ENCODE data around the gene MYO15B.

Gene MYO15B

DNA sequence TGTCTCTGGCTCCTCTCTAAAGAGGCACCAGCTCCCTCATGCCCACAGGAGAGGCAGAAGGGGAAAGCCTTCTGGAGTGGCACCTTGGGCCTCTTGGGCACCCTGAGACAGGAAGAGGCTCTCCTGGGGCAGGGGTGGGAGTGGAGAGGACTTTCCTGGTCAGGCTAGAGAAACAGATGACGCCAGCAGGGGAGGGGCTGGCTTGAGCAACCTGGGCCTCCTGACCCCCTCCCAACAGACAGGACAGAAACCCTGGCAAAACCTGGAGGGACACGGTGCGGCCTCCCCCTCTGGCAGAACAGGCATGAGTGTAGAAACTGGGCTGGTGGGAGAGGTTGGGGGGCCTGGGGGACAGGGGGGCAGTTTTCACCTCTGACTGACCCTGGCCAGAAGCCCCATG, 51.7 kb downstream of the MYO15B start:
- DNase-seq (ENCODE audit: low read depth), result no peak

DNA sequence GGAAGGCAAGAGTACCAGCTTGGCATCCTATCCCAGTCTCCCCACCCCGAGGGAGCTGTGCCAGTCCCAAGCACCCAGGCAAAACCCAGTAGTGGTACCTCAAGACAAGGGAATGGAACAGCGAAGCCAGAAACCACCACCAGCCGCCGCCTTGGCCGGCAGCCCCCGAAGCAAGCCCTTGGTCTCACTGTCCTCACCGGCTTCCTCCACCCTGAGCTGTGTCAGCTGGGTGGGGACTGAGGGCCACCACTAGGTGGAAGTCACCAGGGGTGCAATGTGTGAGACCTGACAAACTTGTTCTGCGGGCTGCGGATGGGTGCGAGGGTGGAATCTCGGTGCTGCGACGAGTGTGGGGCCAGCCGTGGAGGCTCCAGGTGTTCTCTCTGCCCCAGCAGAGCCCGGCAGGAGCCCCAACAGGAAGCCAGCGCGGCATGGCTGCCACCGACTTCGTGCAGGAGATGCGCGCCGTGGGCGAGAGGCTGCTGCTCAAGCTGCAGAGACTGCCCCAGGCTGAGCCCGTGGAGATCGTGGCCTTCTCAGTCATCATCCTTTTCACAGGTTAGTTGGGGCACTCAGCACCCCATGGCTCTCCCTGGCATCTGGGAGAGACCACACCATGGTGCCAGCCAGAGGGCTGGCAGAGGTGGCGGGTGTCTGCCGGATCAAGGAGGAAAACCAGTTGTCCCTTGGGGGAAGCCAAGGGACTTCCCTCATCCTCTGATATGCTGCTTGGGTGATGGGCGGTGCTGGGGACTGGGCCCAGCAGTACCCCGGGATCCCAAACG, 52.4 kb downstream of the MYO15B start:
- no peak for DNase-seq (ENCODE audit: low read depth)

DNA sequence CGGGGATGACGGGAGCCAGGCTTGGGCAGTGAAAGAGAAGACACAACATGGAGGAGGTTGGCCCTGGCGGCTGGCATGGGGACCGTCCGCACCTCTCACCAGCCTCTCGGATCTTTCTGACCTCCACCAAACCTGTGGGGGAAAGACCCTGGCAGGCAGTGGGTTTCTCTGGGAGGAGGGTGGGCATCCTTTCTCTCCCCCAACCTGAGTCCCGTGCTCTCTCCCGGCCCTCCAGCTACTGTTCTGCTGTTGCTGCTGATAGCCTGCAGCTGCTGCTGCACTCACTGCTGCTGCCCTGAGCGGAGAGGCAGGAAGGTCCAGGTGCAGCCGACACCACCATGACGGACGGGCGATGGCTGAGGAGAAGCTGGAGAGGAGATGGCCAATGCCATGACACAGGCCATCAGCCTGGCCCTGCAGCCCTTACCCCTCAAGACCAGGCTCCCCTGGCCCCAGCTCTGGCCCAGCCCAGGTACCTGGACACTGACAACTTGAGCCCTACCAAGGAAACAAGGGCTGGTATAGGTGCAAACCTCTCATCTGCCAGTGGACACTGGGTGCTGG, 53.0 kb downstream of the MYO15B start:
- no peak for DNase-seq (ENCODE audit: low read depth)

DNA sequence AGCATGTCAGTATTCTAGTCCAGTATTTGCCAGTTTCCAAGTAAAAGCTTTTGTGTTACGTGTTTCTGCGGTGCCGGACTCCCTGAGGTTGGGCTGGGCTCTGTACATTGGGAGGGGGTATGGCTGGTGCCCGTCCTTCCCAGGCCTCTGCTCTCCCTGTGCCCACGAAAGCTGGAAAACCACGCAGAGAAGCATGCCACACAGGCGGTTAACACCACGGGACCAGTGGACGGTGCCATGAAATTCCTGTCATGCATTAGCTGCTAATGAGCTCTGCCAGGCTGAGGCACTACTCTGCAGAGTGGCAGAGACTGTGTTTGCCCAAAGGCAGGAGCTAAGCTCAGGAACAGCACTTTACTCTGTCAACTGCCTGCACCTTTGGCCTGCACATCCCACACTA, 53.7 kb downstream of the MYO15B start:
- no peak for DNase-seq (ENCODE audit: low read depth)

DNA sequence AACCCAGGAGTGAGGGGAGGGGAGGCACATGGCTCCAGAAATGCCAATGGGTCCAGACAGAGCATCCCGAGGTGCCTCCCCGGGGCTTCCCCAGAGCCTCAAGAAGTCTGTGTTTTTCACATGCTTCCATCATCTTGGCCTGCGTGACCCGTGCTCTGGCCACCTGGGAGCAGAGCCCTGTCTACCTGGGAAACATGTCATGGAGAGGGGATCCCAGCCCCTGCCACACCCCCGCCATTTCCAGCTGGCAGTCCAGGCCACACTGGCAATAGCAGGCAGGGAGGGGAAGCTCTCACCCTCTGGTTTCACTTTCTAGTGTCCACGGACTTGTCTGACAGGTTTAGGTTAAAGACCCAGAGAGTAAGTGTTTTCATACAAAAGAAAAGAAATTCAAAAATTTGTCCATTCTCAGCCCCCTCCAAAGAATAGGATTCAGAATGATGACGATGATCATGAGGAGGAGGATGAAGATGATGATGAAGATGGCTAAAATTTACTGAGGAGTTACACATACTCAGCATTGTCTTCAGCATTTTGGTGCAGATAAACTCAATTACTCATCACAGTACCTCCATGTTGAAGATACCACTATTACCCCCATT, 54.7 kb downstream of the MYO15B start:
- DNase-seq (ENCODE audit: low read depth), result no peak

DNA sequence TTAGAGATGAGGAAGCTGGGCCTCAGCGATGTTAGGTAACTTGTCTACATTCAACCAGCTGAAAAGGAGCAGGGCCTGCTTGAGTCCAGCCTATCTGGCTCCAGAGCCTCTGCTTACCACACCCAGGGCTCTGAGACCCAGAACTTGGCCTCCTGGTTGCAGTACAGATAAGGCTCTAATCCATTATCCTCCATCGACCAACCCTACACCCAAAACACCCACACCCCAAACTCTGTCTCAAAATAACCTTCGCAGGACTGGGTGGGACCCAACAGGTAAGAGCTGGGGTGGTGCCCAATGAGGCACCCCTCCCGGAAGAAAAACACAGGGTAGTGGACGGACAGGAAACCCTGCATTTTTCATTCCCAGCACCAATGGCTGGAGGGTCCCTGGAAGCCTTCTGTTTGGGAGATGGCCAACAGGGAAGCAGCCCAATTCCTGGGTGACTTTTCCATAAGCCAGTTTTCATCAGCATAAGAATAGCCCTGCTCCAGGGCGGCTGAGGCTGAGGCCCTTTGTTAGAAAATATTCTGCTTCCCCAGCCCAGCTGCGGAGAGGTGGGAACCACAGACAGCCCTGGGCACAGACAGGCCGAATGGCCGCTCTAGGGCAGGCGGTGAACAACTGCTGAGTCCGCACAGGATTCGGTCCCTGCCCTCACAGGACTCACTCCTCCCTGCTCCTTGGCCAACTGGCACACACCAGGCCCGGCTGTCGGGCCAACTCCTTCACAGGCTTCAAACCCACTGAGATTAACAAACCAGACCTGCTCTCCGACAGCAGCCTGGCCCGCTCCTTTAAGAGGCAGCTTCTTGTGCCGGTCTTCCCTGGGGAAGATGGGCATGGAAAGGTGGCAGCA, 55.4 kb downstream of the MYO15B start:
- no peak for DNase-seq (ENCODE audit: low read depth)

DNA sequence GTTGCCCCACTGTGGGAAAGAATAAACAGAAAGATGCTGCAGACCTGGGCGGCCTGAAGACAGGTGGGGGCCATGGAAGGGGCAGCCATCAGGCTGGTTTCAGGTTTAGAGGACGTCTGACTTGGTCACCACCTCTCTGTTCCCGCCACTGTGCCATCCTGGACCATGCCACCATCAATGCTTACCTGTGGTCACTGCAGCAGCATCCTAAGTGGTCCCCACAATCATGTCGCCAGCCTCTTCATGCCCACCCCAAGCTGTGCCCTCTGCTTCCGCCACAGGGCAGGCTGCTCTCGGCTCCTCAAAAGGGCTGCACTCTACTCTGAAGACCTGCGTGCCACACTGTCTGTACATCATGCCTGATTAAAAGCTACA, 56.0 kb downstream of the MYO15B start:
- no peak for DNase-seq (ENCODE audit: low read depth)

DNA sequence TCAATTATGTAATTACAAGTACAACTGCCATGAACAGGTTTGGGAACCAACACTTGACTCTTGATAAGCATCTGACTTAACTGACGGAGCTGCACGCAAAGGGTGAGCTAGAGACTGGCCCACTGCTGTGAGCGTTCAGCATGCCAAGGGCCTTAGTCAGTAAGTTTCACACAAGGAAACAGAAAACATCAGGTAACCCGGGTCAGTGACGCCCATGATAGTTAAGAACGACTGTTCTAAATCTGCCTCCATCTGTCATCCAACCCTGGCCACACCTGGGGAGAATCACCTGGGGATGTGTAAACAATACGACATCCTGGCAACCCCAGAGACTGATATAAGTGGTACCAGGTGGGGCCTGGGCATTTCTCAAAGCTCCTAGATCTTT, 57.9 kb downstream of the MYO15B start:
- DNase-seq (ENCODE audit: low read depth), result no peak

DNA sequence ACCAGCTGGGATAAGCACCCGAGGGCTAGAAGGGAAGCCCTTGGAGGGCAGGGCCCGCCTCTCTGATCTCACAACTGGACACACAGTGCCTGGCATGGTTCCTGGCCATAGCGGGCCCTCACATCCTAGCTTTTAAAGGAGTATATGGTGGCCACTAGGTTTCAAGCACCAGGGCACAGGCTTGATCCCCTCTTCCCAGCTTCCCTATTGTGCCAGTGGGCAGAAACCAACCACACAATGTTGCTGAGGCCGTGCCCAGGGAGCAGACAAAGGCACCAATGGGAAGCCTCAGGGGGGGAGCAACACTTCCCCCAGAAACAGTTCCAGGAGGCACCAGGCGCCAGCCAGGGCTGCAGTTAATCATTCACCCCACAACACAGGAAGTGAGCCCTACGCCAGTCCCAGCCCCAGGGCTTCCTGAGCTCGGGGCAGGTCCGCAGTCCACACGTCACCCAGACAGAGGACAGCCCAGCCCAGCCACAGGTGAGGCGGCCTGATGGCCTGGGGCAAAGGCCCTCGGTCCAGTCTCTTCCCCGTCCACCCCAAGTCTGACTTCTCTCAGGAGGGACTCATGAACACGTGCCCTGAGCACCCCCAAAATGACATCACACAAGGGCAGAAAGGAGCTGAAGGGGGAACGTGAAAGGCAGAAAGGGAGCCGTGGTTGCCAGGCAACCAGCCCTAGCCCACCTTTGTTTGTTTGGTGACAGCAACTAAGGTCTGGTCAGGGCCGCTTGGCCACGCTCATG, 58.5 kb downstream of the MYO15B start:
- DNase-seq (ENCODE audit: low read depth), result no peak

DNA sequence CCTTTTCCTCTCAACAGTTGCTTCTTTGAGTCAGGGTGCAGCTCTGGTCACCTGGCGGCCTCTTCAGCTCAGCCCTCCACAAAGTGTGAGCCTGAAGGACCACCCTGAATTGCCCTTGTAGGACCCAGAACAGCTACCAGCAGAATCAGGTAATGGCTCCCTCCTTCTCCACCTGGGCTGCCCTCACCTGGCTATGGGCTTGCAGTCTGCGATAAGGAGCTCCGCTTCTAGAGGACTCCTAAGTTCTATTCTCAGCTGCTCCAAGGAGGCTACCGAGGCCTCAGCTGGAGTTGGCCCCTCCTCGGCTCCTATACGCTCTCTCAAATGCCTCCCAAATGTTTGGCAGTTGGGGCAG, 59.0 kb downstream of the MYO15B start:
- DNase-seq (ENCODE audit: low read depth), result no peak

DNA sequence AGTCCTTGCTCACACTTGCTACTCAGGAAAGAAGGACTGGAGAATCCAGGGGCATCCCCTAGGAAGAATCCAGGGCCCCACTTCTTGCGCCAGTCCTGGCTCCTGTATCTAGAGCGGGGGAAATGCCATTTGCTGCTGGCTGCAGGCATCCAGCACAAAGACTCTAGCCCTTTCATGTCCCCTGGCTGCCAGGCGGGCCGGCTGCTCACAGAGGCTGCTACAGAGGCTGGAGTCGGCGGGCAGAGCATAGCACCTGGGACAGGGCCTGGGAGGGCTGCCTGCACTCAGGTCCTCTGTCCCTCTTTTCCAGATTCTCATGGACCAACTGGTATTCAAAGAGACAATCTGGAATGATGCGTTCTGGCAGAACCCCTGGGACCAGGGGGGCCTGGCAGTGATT, 59.5 kb downstream of the MYO15B start:
- DNase-seq (ENCODE audit: low read depth), result no peak

DNA sequence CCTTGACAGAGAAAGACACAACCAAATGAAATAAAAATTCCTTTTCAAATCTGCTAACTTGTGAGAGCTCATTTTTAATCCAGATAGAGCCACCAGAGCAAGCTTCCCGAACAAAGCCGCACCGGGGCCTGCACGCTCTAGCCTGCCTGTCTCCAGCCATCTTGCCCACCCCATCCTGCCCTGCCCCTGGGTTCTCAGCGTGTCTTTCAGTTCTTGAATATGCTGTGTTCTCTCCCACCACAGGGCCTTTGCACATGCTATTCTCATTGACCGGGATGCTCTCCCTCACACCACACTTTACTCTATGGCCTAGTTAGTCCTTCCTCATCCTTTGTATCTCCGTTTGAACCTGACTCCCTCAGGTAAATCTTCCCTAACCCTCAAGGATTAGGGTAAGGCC, 60.3 kb downstream of the MYO15B start:
- DNase-seq (ENCODE audit: low read depth), result no peak

DNA sequence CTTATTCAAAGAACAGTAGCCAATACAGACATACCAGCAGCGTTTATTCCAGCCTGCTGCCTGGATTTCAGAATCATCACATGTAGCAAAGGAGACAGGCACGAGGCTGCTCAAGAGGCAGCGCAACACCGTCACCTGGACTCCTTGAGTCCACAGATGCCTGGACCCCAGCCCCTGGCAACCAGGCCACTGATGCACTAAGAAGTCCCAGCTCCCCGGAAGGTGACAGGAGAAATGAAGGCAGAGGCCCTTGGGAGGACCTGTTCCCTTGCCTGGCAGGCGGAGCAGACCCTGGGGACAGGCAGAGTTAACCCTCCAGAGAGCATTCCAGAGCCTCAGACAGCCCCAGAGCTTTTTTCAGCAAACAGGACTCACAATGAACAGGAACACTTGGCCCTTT, 62.1 kb downstream of the MYO15B start:
- no peak for DNase-seq (ENCODE audit: low read depth)

DNA sequence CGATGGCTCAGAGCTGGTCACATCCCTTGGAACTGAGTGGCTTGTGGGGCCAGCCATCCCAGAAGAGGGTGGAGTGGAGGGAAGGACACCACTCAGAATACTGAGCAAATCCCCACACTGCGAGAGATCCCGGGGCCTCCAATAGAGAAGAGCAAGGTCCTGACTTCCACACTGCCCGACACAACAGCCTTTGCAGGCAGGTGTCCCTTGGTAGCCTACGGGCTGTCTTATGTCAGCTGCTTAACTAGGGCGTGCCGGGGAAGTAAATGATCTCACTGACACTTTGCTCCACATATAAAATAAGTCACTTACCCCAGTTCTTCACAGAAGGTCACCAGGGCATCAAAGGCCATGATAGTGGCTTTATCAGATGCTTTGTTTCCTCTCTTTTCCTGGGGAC, 63.3 kb downstream of the MYO15B start:
- DNase-seq (ENCODE audit: low read depth), result no peak

DNA sequence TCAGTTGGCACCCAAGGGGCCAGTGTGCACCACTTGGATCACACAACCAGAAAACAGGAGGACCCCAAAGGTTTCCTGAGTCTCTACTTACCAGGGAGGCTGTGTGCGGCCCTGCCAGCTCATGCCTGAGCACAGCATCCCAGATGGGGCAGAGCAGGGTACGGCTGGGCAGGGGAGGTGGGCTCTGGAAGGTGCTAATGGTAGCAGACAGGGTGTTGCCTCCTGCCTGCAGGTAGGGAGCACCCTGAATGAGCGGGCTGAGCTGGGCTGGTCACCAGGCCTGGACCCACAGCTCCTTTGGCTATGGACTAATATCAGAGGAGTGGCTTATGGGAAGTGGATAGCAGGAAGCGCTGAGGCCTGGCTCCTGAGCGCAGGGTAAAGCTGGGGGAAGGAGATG, 64.7 kb downstream of the MYO15B start:
- no peak for DNase-seq (ENCODE audit: low read depth)

DNA sequence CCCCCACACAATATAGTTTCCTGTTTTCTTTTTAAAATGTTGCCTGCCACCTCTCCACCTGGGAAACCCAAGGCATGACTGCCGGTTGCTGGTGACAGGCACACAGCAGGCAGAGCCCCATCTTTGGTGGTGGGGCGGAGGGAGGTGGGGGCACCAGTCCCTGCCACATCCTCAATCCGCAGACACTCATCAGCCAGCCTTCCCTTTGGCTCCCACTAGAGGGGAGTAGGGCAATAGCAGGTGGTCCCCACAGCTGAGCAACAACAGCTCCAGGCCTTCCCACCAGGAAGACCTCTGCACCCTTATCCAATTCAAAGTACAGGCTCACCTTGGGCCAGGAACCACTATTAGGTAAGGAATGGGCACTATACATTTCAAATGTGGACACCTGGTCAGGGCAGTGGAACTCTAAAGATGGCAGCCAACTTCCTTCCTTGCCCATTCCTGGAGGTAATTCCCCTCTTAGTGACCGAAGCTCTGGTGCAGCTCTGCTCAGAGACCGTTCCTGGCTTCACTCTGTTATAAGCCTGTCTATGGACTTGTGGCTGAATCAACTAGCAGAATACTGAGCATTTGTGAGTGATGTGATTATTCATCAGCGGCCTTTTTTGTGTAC, 65.4 kb downstream of the MYO15B start:
- no peak for DNase-seq (ENCODE audit: low read depth)

DNA sequence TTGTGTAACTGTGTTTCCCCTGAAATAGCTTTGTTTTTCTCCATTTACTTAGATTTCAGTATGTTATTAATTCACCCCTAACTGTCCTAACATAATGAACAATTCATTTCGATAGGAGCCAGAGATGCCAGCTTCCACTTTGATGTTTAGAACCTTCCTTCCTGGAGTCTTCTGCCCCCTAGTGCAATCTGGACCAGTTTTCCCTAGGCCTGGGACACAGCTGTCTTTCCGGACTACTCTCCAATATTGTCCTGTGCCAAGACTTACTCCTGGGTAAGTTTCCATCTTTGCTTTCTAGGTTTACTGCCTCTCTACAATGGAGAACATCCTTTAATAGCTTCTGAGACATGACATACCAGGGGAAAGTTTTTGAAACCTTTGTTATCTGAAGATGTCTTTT, 66.6 kb downstream of the MYO15B start:
- DNase-seq (ENCODE audit: low read depth), result no peak

DNA sequence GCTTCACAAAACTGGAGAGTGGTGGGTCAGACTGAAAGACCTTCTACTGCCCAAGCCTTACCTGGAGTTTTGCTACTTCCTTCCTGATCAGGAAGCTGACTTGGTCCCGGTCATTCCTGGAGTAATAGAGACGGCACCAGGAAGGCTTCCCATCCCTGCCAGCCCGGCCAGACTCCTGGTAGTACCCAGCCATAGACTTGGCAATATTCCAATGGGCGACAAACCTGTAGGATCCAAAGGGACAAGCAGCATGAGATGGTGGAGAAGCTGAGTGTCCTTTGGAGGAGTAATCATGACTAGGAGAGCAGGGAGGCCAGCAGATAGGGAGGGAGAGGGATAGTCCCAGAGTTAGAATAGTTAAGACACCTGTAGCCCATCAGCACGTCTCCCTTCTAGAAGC, 70.6 kb downstream of the MYO15B start:
- DNase-seq (ENCODE audit: low read depth), result no peak

DNA sequence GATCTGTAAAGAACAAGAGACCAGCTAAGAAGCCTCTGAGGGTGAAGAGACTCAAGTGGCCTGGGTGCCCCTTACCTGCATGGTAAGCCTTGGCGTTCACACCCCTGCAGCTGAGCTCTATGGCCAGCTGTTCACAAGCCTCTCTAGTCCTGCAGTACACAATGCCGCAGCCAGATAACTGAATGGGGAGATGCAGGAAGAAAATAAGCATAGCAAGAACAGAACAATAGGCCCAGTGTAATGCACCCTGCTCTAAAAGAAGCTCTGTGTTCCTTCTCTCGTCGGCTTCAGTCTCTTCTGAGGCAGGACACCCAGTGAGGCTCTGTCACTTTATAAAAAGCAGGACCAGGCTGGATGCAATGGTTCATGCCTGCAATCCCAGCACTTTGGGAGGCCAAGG, 73.9 kb downstream of the MYO15B start:
- DNase-seq (ENCODE audit: low read depth), result no peak

DNA sequence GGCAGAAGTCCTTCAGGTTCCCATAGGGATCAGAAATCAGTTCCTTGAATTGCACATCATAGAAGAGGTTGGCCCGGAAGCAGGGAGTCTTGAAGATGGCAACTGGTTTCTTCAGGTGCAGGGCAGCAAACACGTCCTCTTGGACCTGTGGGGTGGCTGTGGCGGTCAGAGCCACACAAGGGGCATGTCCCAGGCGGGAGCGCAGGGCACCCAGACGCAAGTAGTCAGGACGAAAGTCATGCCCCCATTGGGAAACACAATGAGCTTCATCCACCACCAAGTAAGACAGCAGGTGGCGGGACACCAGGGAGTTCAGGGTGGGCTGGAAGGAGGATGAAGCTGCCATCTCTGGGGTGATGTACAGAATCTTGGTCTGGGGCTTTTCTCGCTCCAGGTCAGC, 74.9 kb downstream of the MYO15B start:
- no peak for DNase-seq (ENCODE audit: low read depth)

DNA sequence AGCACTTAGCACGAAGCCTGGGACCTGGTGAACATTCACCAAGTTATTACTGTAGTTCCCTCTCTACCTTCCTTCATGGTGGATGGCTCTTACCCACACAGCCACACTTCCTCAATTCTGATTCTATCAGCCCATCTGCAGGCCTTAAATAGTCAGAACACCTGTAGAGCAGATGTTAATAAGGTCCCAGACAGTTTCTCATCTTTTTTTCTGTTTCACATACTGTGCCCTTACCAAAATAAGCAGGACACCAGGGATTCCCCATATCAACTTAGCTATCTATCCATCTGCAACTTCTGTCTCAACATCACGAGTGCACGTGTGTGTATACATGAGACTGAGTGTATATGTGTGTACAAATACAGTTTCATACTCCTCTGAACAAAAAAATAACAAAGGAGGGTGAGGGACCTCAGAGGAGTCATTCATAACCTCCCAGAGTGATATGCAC, 76.5 kb downstream of the MYO15B start:
- DNase-seq (ENCODE audit: low read depth), result no peak

DNA sequence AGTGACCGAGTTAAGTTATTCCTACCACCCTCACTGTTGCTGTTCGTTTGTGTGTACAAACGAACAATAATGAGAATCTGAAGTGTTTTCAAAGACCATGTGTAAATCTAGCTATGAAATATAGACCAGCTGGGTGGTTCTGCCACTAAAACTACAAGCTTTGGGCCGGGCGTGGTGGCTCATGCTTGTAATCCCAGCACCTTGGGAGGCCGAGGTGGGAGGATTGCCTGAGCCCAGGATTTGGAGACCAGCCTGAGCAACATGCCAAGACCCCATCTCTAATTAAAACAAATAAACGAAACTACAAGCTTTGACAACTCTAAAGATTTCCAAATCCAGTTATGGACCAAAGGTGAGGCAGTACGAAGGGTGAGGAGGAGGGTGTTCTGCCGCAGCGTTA, 78.4 kb downstream of the MYO15B start:
- no peak for DNase-seq (ENCODE audit: low read depth)
